ENCODE measurements around the gene PTPRN2. TPM values are rescaled to one million over a fixed set of nuclear protein-coding genes. Genes with fewer than 3 reads are reported as not detected.

Gene PTPRN2
- total and polyA plus RNA-seq, 2 donors (not counting 3 experiments of a cell fraction or from before 2014, with no cell fraction given), result 0.62 to 0.88 TPM

GRCh38 chr7:158572000-158572828 is 15.4 kb downstream of the PTPRN2 start:
- H3K36me3 ChIP-seq (ENCODE audit: control insufficient read depth in 2 of 2, extremely low read depth in 1 of 2, insufficient read depth in 2 of 2, low read length in 2 of 2), result no peaks in the 10 kb centered on the region
- H3K9ac ChIP-seq (replicated peaks; ENCODE audit: extremely low read depth, insufficient read depth, low read length), result no peak overlapping the region
- ChIA-PET POLR2A (no interaction called here), CTCF (no interaction called here)
- TF ChIP-seq JUN (IDR thresholded peaks at IDR 0.05; ENCODE audit: borderline replicate concordance, insufficient read depth, insufficient read length, low read depth) (no peak), MAX (IDR thresholded peaks at IDR 0.05; ENCODE audit: insufficient read depth, insufficient read length) (no peak), POLR2AphosphoS5 (IDR thresholded peaks at IDR 0.05; ENCODE audit: insufficient read depth, low read depth, low read length) (no peak), MYC (IDR thresholded peaks at IDR 0.05; ENCODE audit: low read depth, low read length) (no peak), CTCF (IDR thresholded peaks at IDR 0.05; ENCODE audit: extremely low read depth in 1 of 2, insufficient read depth in 1 of 2, low read depth in 1 of 2, low read length in 2 of 2) (no peak), EZH2 (IDR thresholded peaks at IDR 0.05; ENCODE audit: borderline replicate concordance, low read depth, low read length, severe bottlenecking) (no peak), FOS (IDR thresholded peaks at IDR 0.05; ENCODE audit: borderline replicate concordance, insufficient read depth, low read length) (no peak), POLR2A (IDR thresholded peaks at IDR 0.05; ENCODE audit: low read depth, low read length) (no peak), GATA2 (IDR thresholded peaks at IDR 0.05; ENCODE audit: insufficient read depth, insufficient read length, low read depth, low read length) (no peak)
- no peak overlapping the region for H3K4me2 ChIP-seq (ENCODE audit: insufficient read depth, low read length)
- H3K9me3 ChIP-seq (replicated peaks; ENCODE audit: control insufficient read depth, insufficient read depth, low read length), result no peaks in the 10 kb centered on the region
- H3K9me1 ChIP-seq (replicated peaks; ENCODE audit: control insufficient read depth, extremely low read depth, insufficient read depth, low read length), result no peaks in the 10 kb centered on the region
- H4K20me1 ChIP-seq (replicated peaks; ENCODE audit: control insufficient read depth, extremely low read depth, insufficient read depth, low read length), result no peaks in the 10 kb centered on the region
- no peak overlapping the region for H3K4me3 ChIP-seq (replicated peaks in 1 of 3; ENCODE audit: insufficient read depth in 1 of 3, low read depth in 1 of 3, low read length in 3 of 3)
- H2AFZ ChIP-seq (ENCODE audit: low read depth, low read length), result no peak overlapping the region
- no peak for DNase-seq (ENCODE audit: low read depth, low spot score)
- no peaks in the 10 kb centered on the region for H3K27me3 ChIP-seq (ENCODE audit: control insufficient read depth in 2 of 2, insufficient read depth in 2 of 2, low read length in 2 of 2)
- no peaks in the 10 kb centered on the region for H3K79me2 ChIP-seq (ENCODE audit: control insufficient read depth, insufficient read depth, low read length)
- dilution Hi-C loops (cut with MboI; ENCODE audit: extremely low pct_ligation_motif_present, low sequenced_read_pairs), result no loop called here
- no peaks in the 10 kb centered on the region for H3K4me1 ChIP-seq (ENCODE audit: control insufficient read depth, extremely low read depth, insufficient read depth, low read length)
- H3K27ac ChIP-seq (ENCODE audit: insufficient read depth, low read depth, low read length), result no peak overlapping the region
- FAIRE-seq, result no peak
- no TSS peak for BruUV-seq (replicated peaks)
- intact Hi-C loops (cut with micrococcal nuclease), result no loop called here

All from endothelial cell of umbilical vein (primary cell).